Muscle of back (tissue), 13 donors: Measurements from ENCODE around the gene EXOG. TPM values are rescaled to one million over a fixed set of nuclear protein-coding genes. Genes with fewer than 3 reads are reported as not detected.

Experiments
- DNase-seq, 3 donors: peaks; one replicate each; pipeline versions ENCODE4 v3.0.0 to v3.0.0-alpha.2; 2013
- long read RNA-seq, 9 donors: transcript quantifications; one replicate each; lab custom pipeline, GENCODE V29; 2026
- polyA plus RNA-seq, 10 donors: library from polyadenylated mRNA; unstranded; fragments of 120-200 nt; gene quantifications; one replicate each; pipeline ENCODE4 v1.2.1, GENCODE V29; 2013; ENCODE audit not compliant: insufficient read length in 10 of 10

EXOG gene
- 10 to 100 TPM; 10.9 to 26.4 (median 14.0) TPM for polyA plus RNA-seq
- long read RNA-seq, donor 1, partial matches to known transcripts = 0 of 2 reads
- long read RNA-seq, donor 1, other reads (novel, unspliced or antisense) = 0 of 2 reads
- long read RNA-seq, donor 2, partial matches to known transcripts = 0 of 7 reads
- long read RNA-seq, donor 2, other reads (novel, unspliced or antisense) = 0 of 7 reads
- long read RNA-seq, donor 3 = 0 reads
- long read RNA-seq, donor 4, partial matches to known transcripts = 0 of 3 reads
- long read RNA-seq, donor 4, other reads (novel, unspliced or antisense) = 0 of 3 reads
- long read RNA-seq, donor 5, partial matches to known transcripts = 0 of 4 reads
- long read RNA-seq, donor 5, other reads (novel, unspliced or antisense) = 0 of 4 reads
- long read RNA-seq, donor 6, partial matches to known transcripts = 0 of 1 reads
- long read RNA-seq, donor 6, other reads (novel, unspliced or antisense) = 0 of 1 reads
- long read RNA-seq, donor 7, partial matches to known transcripts = 0 of 3 reads
- long read RNA-seq, donor 7, other reads (novel, unspliced or antisense) = 0 of 3 reads
- long read RNA-seq, donor 8, partial matches to known transcripts = 0 of 1 reads
- long read RNA-seq, donor 8, other reads (novel, unspliced or antisense) = 0 of 1 reads
- long read RNA-seq, donor 9 = 0 reads

- DNase-seq = peak; percentile 91 to 97 (median 94)
These were observed at the start of gene EXOG for GRCh38 chr3:38496131-38496910. Gene EXOG (plus strand): TSS chr3:38496340. CDS start chr3:38496368, 28 bp downstream.

GRCh38 chr3:38446812-38447211, 49.3 kb upstream of the EXOG start:
- DNase-seq = no peak

GRCh38 chr3:38450853-38451252, 45.3 kb upstream of the EXOG start:
- DNase-seq = no peak

GRCh38 chr3:38453075-38453912, 42.8 kb upstream of the EXOG start, which contains the start of gene ACVR2B:
Gene ACVR2B (plus strand): TSS chr3:38453890. CDS start chr3:38454323, 433 bp downstream.
- peak; percentile 81 to 91 (median 90) for DNase-seq

GRCh38 chr3:38453913-38454177, 42.3 kb upstream of the EXOG start:
- DNase-seq = peak in 1 of 3 donors; percentile 67

- peak in 1 of 3 donors; percentile 27 for DNase-seq
These were observed 41.8 kb upstream of the EXOG start for GRCh38 chr3:38454178-38454883.

- peak; percentile 49 to 78 (median 51) for DNase-seq
These were observed 41.1 kb upstream of the EXOG start for GRCh38 chr3:38454884-38455638.

- DNase-seq = no peak
These were observed 40.3 kb upstream of the EXOG start for GRCh38 chr3:38455639-38456430.

GRCh38 chr3:38457111-38458003, 38.8 kb upstream of the EXOG start:
- DNase-seq = no peak

- peak in 2 of 3 donors; percentile 34 to 57 for DNase-seq
These were observed 37.2 kb upstream of the EXOG start for GRCh38 chr3:38458796-38459498.

GRCh38 chr3:38459499-38460048, 36.6 kb upstream of the EXOG start:
- DNase-seq = no peak

- DNase-seq = peak; percentile 68 to 75 (median 74)
These were observed 35.5 kb upstream of the EXOG start for GRCh38 chr3:38460377-38461270.

- DNase-seq = no peak
These were observed 30.5 kb upstream of the EXOG start for GRCh38 chr3:38465588-38466154.

- DNase-seq = no peak
These were observed 27.4 kb upstream of the EXOG start for GRCh38 chr3:38468765-38469164.

- no peak for DNase-seq
These were observed 26.3 kb upstream of the EXOG start for GRCh38 chr3:38469852-38470251.
